KMS-11 (cell line): ENCODE results near the gene ZNF597.

Experiments used
- H2AFZ ChIP-seq: fragments of 200-600 bp; sonication (generic); 2 replicates; pipeline ENCODE4 v1.6.1; 2016; ENCODE audit warnings: antibody characterized with exemption, mixed run types, low read depth
- H3K27ac ChIP-seq: fragments of 200-600 bp; sonication (generic); 2 replicates; pipeline ENCODE4 v1.6.1; 2016; ENCODE audit warnings: mild to moderate bottlenecking, mixed run types
- H3K27me3 ChIP-seq: fragments of 200-600 bp; sonication (generic); 2 replicates; pipeline ENCODE4 v1.6.1; 2017; ENCODE audit warnings: mild to moderate bottlenecking, low read depth, mixed run types, moderate library complexity; ENCODE audit not compliant: insufficient read depth
- H3K36me3 ChIP-seq: fragments of 200-600 bp; sonication (generic); 2 replicates; pipeline ENCODE4 v1.6.1; 2017; ENCODE audit warnings: mild to moderate bottlenecking, mixed run types; ENCODE audit not compliant: insufficient read depth
- H3K4me1 ChIP-seq: fragments of 200-600 bp; sonication (generic); 2 replicates; pipeline ENCODE4 v1.6.1; 2016; ENCODE audit warnings: mild to moderate bottlenecking, low read depth, mixed run types; ENCODE audit not compliant: poor library complexity, severe bottlenecking
- H3K4me2 ChIP-seq: fragments of 200-600 bp; sonication (generic); 2 replicates; pipeline ENCODE4 v1.7.0; 2016; ENCODE audit warnings: mild to moderate bottlenecking, mixed run types
- H3K4me3 ChIP-seq: fragments of 200-600 bp; sonication (generic); IDR thresholded peaks from 2 replicates; pipeline ENCODE4 v1.6.1; 2017; ENCODE audit warnings: low read depth, low read length, mixed read lengths; ENCODE audit not compliant: insufficient read depth
- H3K79me2 ChIP-seq: fragments of 200-600 bp; sonication (generic); 2 replicates; pipeline ENCODE4 v1.6.1; 2016; ENCODE audit warnings: low read depth, mixed run types; ENCODE audit not compliant: insufficient read depth
- H3K9ac ChIP-seq: fragments of 200-600 bp; sonication (generic); 2 replicates; pipeline ENCODE4 v1.6.1; 2016; ENCODE audit warnings: mild to moderate bottlenecking, mixed run types
- H4K20me1 ChIP-seq: fragments of 200-600 bp; sonication (generic); 2 replicates; pipeline ENCODE4 v1.6.1; 2016; ENCODE audit warnings: mild to moderate bottlenecking, mixed run types; ENCODE audit not compliant: insufficient read depth
- CTCF ChIP-seq: fragments of 200-600 bp; sonication (generic); conservative IDR thresholded peaks from 2 replicates; pipeline ENCODE4 v1.6.1; 2017; ENCODE audit warnings: low read depth, mild to moderate bottlenecking, antibody characterized with exemption, low read length, moderate library complexity, mixed read lengths

Gene ZNF597

DNA sequence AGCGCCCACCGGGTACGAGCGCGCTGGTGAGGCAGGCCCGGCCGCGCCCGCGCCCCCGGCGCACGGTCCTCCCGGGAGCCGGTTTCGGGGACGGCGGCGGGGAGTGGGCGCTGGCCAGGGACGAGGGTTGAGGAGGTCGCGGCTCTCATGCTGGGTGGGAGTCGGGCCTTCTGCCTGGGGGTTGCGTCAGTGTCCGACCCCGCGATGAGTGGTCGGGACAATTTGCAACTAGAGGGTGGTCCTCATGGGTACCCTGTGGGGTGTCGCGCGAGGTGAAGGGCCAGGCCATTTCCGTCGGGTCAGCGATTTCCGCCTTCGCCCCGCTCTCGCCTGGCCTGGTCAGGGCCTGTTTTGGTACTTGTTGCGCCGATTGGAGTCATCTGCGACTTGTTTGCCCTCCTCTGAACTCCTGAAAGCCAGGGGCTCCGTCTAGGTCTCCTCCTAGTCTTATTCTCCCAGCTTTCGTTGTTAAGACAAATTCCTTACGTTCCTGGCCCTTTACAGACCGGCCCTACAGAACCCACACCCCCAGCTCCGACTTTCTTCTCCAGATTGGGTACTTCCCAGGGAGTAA is 15.1 kb upstream of the ZNF597 start:
- Histone ChIP-seq H3K27ac (peak overlapping the region; percentile 95), H3K4me1 (peaks cover 49% of the 10 kb centered on the region), H3K27me3 (no peaks in the 10 kb centered on the region), H3K79me2 (peaks cover 50% of the 10 kb centered on the region), H3K9ac (peak overlapping the region; percentile 88), H3K4me2 (peak overlapping the region; percentile 94), H2AFZ (no peak overlapping the region; the same call in 1 of the 2 replicates), H3K4me3 (no peak overlapping the region), H3K36me3 (no peaks in the 10 kb centered on the region), H4K20me1 (no peaks in the 10 kb centered on the region)
- no peak for TF ChIP-seq CTCF

GRCh38 chr16:3457434-3458252 is 14.3 kb upstream of the ZNF597 start:
- Histone ChIP-seq H3K4me2 (peak overlapping the region; percentile 69), H3K27me3 (no peaks in the 10 kb centered on the region), H3K9ac (peak overlapping the region; percentile 88), H4K20me1 (no peaks in the 10 kb centered on the region), H3K36me3 (no peaks in the 10 kb centered on the region), H3K4me3 (no peak overlapping the region), H3K79me2 (peaks cover 42% of the 10 kb centered on the region), H3K27ac (peak overlapping the region; percentile 95), H2AFZ (peak overlapping the region; percentile 53), H3K4me1 (peaks cover 42% of the 10 kb centered on the region)
- no peak for TF ChIP-seq CTCF

GRCh38 chr16:3454631-3455147 is 11.4 kb upstream of the ZNF597 start:
- TF ChIP-seq CTCF: no peak
- no peak overlapping the region for H3K4me2 ChIP-seq
- H3K79me2 ChIP-seq: peaks cover 13% of the 10 kb centered on the region
- H3K4me1 ChIP-seq: peaks cover 12% of the 10 kb centered on the region
- H2AFZ ChIP-seq: no peak overlapping the region
- H3K9ac ChIP-seq: no peak overlapping the region
- H3K27ac ChIP-seq: no peak overlapping the region
- H3K4me3 ChIP-seq: no peak overlapping the region
- no peaks in the 10 kb centered on the region for H4K20me1 ChIP-seq
- no peaks in the 10 kb centered on the region for H3K27me3 ChIP-seq
- H3K36me3 ChIP-seq: no peaks in the 10 kb centered on the region

DNA sequence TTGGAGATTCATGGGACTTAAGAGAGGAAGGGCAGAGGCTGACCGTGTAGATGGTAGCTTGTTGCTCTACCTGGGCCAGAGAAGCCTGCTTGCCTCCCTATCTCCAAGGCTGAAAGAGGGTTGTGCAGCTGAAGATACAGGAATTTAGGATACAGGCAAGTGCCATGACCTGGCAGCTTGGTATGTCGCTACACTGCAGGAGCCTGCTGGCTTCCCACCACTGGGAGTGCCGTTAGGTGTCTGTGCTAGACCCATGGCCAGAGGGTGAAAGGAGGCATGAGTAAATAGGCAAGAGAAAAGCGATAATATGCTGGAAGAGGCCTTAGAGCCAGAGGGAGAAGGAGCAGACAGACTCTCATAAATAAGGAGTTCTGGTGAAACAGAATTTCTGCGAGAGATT is 10.8 kb upstream of the ZNF597 start:
- TF ChIP-seq CTCF: no peak
- peaks cover 6% of the 10 kb centered on the region for H3K4me1 ChIP-seq
- H3K9ac ChIP-seq: no peak overlapping the region
- no peak overlapping the region for H3K27ac ChIP-seq
- no peaks in the 10 kb centered on the region for H4K20me1 ChIP-seq
- H3K79me2 ChIP-seq: peaks cover 9% of the 10 kb centered on the region
- no peak overlapping the region for H3K4me2 ChIP-seq
- no peaks in the 10 kb centered on the region for H3K27me3 ChIP-seq
- H3K4me3 ChIP-seq: no peak overlapping the region
- no peak overlapping the region for H2AFZ ChIP-seq
- H3K36me3 ChIP-seq: no peaks in the 10 kb centered on the region
